Measurements from ENCODE around the gene CUBN.

Gene CUBN

GRCh38 chr10:17119845-17120244 lies 9.8 kb downstream of the CUBN start:
- Histone ChIP-seq H3K4me1 (ENCODE audit: control insufficient read depth, insufficient read depth, low read length) (peaks cover 21% of the 10 kb centered on the region), H3K9me3 (ENCODE audit: control insufficient read depth, insufficient read depth, low read depth, low read length) (no peaks in the 10 kb centered on the region), H3K36me3 (ENCODE audit: control insufficient read depth in 2 of 2, insufficient read depth in 1 of 2, low read length in 2 of 2) (no peaks in the 10 kb centered on the region), H3K27ac (ENCODE audit: extremely low read depth, low read depth, low read length) (no peak overlapping the region), H3K4me3 (ENCODE audit: low read depth, low read length) (no peak overlapping the region)
- TF ChIP-seq ZNF555 (tag by site-specific recombination; conservative IDR thresholded peaks at IDR 0.05) (no peak), ZNF398 (tag by site-specific recombination; IDR thresholded peaks at IDR 0.05) (no peak), AEBP2 (tag by site-specific recombination; IDR thresholded peaks at IDR 0.05; ENCODE audit: borderline replicate concordance) (no peak), KLF16 (tag by site-specific recombination; IDR thresholded peaks at IDR 0.05) (no peak), ZNF677 (tag by site-specific recombination; IDR thresholded peaks at IDR 0.05) (no peak), ZNF423 (tag by site-specific recombination; IDR thresholded peaks at IDR 0.05) (no peak), ZNF404 (tag by site-specific recombination; IDR thresholded peaks at IDR 0.05) (no peak), HOXA7 (CRISPR knock-in tag; IDR thresholded peaks at IDR 0.05; ENCODE audit: borderline replicate concordance) (no peak), EGR2 (tag by site-specific recombination; IDR thresholded peaks at IDR 0.05; ENCODE audit: low read depth) (no peak), ZSCAN30 (tag by site-specific recombination; IDR thresholded peaks at IDR 0.05) (no peak)
- ChIA-PET CTCF (interaction anchor here (0.6 to 1.0 kb wide), 2 partner anchors 112 to 139 kb away, joined by 3 read pairs; no protein-coding TSS in a partner anchor), POLR2A (no interaction called here)

GRCh38 chr10:17116193-17116592 lies 13.4 kb downstream of the CUBN start:
- no peak overlapping the region; the same call in 1 of the 2 replicates for H3K27ac ChIP-seq (ENCODE audit: extremely low read depth, low read depth, low read length)
- TF ChIP-seq ZNF596 (tag by site-specific recombination; IDR thresholded peaks at IDR 0.05) (no peak), ZNF37A (tag by site-specific recombination; IDR thresholded peaks at IDR 0.05) (no peak), GLI4 (tag by site-specific recombination; IDR thresholded peaks at IDR 0.05) (no peak), ZNF211 (tag by site-specific recombination; IDR thresholded peaks at IDR 0.05; ENCODE audit: low read depth) (no peak), BCL11B (tag by site-specific recombination; IDR thresholded peaks at IDR 0.05; ENCODE audit: low read depth) (no peak), ZNF747 (tag by site-specific recombination; IDR thresholded peaks at IDR 0.05) (no peak), ZNF488 (tag by site-specific recombination; IDR thresholded peaks at IDR 0.05) (no peak), ZNF366 (tag by site-specific recombination; conservative IDR thresholded peaks at IDR 0.05) (no peak), ZFP3 (tag by site-specific recombination; IDR thresholded peaks at IDR 0.05; ENCODE audit: low read depth) (no peak)
- H3K4me3 ChIP-seq (ENCODE audit: low read depth, low read length): no peak overlapping the region
- no peaks in the 10 kb centered on the region for H3K36me3 ChIP-seq (ENCODE audit: control insufficient read depth in 2 of 2, insufficient read depth in 1 of 2, low read length in 2 of 2)
- ChIA-PET CTCF (interaction anchor here (0.5 to 1.3 kb wide), 6 partner anchors 10 to 54 kb away, joined by 3 to 5 read pairs (median 4); no protein-coding TSS in a partner anchor), POLR2A (interaction anchor here (1.6 kb wide), 1 partner anchor 113 kb away, joined by 5 read pairs; no protein-coding TSS in a partner anchor)
- peaks cover 5% of the 10 kb centered on the region; the same call in 1 of the 2 replicates for H3K4me1 ChIP-seq (ENCODE audit: control insufficient read depth, insufficient read depth, low read length)
- no peaks in the 10 kb centered on the region for H3K9me3 ChIP-seq (ENCODE audit: control insufficient read depth, insufficient read depth, low read depth, low read length)
